Neural progenitor cell (in vitro differentiated cells): ENCODE measurements around the gene MTF2.

ENCODE experiments used
- CTCF ChIP-seq: fragments of 200-600 bp; sonication (generic); IDR thresholded peaks from 2 replicates; pipeline ENCODE4 v1.5.1; 2017; ENCODE audit warnings: antibody characterized with exemption, mild to moderate bottlenecking
- EZH2 ChIP-seq: fragments of 200-600 bp; sonication (generic); IDR thresholded peaks from 2 replicates; pipeline ENCODE4 v1.6.1; 2017; ENCODE audit warnings: antibody characterized with exemption, mild to moderate bottlenecking, moderate library complexity
- EZH2phosphoT487 ChIP-seq: fragments of 200-600 bp; sonication (generic); IDR thresholded peaks from 2 replicates; pipeline ENCODE4 v1.6.1; 2017; ENCODE audit warnings: antibody characterized with exemption

GRCh38 chr1:93164816-93165215 is 85.7 kb downstream of the MTF2 start:
- TF ChIP-seq EZH2 = no peak
- TF ChIP-seq CTCF = no peak
- no peak for TF ChIP-seq EZH2phosphoT487
